LNCAP (cell line): ENCODE data around the gene CUEDC1.

Experiments used
- TF ChIP-seq, protein P1 (sequence below): fragments of 450-650 bp; IDR thresholded peaks from 2 replicates; pipeline ENCODE4 v1.5.1; 2017; ENCODE audit warnings: mild to moderate bottlenecking

Gene CUEDC1

DNA sequence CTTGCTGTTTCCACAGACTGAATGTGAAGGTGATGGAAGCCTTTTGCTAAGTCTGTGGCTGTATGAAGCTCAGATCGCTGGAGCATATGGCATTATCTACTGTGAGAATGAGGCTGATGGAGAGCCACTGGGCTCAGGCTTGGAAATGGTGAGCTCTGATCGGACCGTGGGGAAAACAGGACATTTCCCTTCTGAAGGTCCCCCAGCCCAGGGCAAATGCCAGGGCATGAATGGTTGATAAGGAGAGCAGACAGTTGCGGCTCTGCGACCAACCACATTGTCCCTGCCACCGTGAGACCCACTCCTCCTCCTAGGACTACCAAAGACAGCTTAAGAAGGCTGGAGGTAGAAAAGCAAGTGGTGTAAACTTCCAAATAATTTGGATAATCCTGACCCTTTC, 4.7 kb upstream of the CUEDC1 start:
- TF ChIP-seq, protein P1, sequence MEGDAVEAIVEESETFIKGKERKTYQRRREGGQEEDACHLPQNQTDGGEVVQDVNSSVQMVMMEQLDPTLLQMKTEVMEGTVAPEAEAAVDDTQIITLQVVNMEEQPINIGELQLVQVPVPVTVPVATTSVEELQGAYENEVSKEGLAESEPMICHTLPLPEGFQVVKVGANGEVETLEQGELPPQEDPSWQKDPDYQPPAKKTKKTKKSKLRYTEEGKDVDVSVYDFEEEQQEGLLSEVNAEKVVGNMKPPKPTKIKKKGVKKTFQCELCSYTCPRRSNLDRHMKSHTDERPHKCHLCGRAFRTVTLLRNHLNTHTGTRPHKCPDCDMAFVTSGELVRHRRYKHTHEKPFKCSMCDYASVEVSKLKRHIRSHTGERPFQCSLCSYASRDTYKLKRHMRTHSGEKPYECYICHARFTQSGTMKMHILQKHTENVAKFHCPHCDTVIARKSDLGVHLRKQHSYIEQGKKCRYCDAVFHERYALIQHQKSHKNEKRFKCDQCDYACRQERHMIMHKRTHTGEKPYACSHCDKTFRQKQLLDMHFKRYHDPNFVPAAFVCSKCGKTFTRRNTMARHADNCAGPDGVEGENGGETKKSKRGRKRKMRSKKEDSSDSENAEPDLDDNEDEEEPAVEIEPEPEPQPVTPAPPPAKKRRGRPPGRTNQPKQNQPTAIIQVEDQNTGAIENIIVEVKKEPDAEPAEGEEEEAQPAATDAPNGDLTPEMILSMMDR = no peak

DNA sequence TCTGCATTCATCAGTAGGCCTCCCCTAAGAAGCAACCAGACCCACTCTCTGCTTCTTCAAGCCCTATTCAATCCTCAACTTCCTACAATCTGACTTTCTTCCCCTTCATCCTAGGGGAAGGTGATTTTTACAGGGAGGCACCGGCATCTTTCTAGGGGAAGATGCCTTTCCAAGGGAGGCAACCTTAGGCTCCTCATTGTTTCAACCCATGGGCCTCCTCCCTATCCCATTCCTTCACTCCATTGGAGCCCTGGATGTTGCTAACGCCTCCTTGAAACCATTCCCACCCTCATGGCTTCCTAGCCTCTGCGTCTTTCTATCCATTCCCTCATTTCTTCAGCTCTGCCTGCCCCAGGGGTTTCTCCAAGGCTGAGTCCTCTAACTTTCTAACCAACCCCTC, 2.7 kb upstream of the CUEDC1 start:
- TF ChIP-seq, protein P1 = no peak

- TF ChIP-seq, protein P1 = no peak
Observed at GRCh38 chr17:57957120-57957850, 2.1 kb upstream of the CUEDC1 start.

GRCh38 chr17:57956291-57957119, 1.3 kb upstream of the CUEDC1 start:
- TF ChIP-seq, protein P1 = no peak

GRCh38 chr17:57954397-57955182, 622 bp downstream of the CUEDC1 start:
- TF ChIP-seq, protein P1 = no peak

GRCh38 chr17:57953705-57954396, 1.4 kb downstream of the CUEDC1 start:
- TF ChIP-seq, protein P1 = no peak

- TF ChIP-seq, protein P1 = no peak
Observed at GRCh38 chr17:57953219-57953618, 2.0 kb downstream of the CUEDC1 start.
